C4-2B (cell line): Measurements from ENCODE around the gene SLC27A4.

Experiments
- H3K27ac ChIP-seq: fragments of 450-650 bp; 2 replicates; pipeline ENCODE4 v1.5.1; 2017
- ZFX ChIP-seq: fragments of 450-650 bp; IDR thresholded peaks from 2 replicates; pipeline ENCODE4 v1.6.1; 2017
- TF ChIP-seq, protein P1 (sequence below): fragments of 450-650 bp; conservative IDR thresholded peaks from 2 replicates; pipeline ENCODE4 v1.5.1; 2017; ENCODE audit warnings: mild to moderate bottlenecking

Gene SLC27A4

DNA sequence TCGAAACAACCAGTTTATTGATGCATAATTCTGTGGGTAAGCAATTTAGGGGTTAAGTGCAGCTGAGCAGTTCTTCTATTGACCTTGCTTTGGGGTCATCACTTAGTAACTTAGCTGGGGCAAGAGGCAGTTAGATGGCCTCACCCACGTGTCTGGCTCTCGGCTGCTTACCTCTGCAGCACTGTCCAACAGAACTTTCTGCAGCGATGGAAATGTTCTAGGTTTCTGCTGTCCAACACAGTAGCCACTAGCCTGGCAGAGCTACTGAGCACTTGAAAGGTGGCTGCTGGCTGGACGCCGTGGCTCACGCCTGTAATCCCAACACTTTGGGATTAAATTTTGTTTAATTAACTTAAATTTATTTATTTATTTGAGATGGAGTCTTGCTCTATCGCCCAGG is 17.8 kb downstream of the SLC27A4 start:
- TF ChIP-seq, protein P1, sequence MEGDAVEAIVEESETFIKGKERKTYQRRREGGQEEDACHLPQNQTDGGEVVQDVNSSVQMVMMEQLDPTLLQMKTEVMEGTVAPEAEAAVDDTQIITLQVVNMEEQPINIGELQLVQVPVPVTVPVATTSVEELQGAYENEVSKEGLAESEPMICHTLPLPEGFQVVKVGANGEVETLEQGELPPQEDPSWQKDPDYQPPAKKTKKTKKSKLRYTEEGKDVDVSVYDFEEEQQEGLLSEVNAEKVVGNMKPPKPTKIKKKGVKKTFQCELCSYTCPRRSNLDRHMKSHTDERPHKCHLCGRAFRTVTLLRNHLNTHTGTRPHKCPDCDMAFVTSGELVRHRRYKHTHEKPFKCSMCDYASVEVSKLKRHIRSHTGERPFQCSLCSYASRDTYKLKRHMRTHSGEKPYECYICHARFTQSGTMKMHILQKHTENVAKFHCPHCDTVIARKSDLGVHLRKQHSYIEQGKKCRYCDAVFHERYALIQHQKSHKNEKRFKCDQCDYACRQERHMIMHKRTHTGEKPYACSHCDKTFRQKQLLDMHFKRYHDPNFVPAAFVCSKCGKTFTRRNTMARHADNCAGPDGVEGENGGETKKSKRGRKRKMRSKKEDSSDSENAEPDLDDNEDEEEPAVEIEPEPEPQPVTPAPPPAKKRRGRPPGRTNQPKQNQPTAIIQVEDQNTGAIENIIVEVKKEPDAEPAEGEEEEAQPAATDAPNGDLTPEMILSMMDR: no peak
- TF ChIP-seq ZFX: no peak

DNA sequence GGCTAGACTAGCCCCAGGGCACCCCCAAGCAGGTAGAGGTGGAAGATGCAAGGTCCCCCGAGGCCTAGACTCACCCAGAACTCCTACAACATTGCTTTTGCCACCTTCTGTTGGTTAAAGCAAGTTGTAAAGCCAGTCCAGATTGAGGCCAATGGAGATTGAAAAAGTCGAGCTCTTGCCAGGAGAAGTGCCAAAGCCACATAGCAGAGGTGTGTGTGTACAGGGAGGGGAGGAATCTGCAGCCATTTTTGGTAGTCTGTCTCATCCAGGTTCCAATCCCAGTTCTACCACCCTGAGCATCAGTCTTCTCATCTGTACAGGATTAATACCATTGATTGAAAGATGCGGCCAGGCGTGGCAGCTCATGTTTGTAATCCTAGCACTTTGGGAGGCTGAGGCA is 18.5 kb downstream of the SLC27A4 start:
- no peak overlapping the region for H3K27ac ChIP-seq
- TF ChIP-seq ZFX: no peak
- TF ChIP-seq, protein P1: no peak

More for the DNA sequence above, 17.8 kb downstream of the SLC27A4 start:
- H3K27ac ChIP-seq: no peak overlapping the region

DNA sequence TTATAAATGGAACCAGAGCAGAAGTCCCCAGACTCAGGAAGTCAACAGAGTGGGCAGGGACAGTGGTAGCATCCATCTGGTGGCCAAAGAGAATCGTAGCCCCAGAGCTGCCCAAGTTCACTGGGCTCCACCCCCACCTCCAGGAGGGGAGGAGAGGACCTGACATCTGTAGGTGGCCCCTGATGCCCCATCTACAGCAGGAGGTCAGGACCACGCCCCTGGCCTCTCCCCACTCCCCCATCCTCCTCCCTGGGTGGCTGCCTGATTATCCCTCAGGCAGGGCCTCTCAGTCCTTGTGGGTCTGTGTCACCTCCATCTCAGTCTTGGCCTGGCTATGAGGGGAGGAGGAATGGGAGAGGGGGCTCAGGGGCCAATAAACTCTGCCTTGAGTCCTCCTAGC is 20.5 kb downstream of the SLC27A4 start:
- H3K27ac ChIP-seq: no peak overlapping the region
- no peak for TF ChIP-seq ZFX
- TF ChIP-seq, protein P1: no peak

DNA sequence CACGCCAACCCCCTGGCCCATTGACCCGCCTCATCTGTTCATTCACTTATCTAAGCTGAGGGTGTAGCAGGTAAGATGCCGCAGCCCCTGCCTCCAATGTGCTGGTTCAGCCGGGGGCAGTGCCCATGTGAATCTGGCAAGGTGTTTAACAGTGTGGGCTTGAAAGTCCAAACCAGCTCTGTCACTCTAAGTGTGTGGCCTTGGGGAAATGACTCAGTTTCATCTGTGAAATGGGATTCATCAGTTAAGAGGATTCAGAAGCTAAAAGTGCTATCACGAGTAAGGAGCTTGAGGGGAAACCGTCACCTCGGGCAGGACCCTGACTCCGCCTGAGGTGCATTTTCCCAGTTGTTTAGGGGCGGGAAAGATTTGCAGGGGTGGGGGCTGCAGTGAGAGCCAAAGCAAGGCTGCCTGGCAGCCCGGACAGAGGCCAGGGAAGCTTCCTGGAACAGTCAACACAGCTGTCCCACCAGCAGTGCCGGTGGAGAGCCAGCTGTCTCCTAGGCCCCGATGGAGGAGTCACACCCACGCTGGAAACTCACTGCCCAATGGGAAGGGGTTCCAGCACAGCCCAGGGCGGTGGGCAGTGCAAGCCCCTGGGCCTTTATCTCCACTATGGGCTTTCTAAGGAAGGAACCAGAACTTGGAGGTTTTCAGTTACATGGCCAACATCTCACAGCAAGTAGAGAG is 21.1 kb downstream of the SLC27A4 start:
- TF ChIP-seq ZFX: no peak
- TF ChIP-seq, protein P1: no peak
- H3K27ac ChIP-seq: peak overlapping the region; percentile 39

DNA sequence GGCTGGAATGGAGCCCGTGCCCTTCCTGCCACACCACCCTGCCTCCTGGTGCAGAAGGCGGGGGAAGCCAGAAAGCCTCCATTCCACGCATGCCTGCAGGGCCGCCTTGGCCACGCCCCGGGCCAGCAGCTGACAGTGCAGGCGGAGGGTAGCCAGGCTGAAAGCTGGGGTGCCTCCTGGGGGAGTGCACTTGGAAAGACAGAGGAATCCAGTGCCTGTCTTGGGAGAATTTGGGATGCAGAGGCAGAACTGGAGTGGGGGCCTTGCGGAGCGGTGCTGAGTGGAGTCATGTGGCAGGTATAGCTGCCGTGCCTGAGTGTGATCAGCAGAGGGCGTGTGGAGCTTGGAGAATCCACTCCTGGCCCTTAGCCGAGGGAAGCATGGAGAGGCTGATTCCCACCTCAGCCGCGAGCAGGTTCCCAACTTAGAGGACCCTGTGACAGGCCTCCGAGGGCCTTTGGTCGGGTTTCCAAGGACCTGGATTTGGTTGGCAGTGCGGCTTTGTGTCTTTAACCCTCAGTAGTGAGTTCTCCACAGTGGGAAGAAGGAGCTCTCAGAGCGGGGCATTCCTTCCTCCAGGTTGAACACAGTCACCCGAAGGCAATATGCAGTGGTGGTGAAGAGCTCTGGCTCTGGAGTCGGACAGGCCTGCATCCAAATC is 21.8 kb downstream of the SLC27A4 start:
- no peak for TF ChIP-seq ZFX
- TF ChIP-seq, protein P1: peak; percentile 94
- peak overlapping the region; percentile 39 for H3K27ac ChIP-seq

DNA sequence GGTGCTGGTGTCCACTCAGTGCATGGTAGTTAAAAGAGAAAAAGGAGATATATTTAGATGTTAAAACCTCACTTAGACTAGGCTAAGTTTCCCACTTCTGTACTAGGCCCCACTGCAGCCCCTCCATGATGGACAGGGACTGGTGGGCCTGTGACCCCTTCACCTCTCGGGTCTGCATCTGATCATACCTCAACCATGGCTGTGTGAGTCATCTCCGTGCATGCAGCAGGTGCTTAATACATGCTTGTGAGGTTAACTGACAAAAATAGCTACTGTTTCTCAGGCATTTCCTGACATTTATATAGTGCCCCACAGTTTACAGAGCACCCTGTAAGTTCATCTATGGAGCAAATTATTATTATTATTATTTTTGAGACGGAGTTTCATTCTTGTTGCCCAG is 22.4 kb downstream of the SLC27A4 start:
- no peak for TF ChIP-seq ZFX
- TF ChIP-seq, protein P1: no peak
- H3K27ac ChIP-seq: no peak overlapping the region; the same call in 1 of the 2 replicates

DNA sequence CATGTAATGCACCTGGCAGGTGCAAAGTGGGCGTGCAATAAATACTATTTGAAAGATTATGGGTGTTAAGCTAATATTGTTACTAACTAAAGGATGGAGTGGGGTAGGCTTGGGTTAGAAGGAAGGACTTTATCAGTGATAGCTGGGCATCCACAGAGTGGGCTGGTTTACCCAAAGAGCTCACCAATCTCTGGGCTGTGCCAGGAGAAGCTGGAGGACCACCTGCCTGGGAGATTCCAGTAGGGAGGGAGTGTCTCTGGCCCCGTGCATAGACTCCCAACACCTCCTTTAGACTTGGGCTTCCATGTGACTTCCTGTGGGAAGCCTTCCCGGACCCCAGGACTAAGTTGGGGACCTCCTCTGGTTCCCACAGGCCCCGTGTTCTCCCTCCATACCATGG is 25.2 kb downstream of the SLC27A4 start:
- H3K27ac ChIP-seq: no peak overlapping the region
- TF ChIP-seq, protein P1: no peak
- no peak for TF ChIP-seq ZFX
